PC-3 (cell line): ENCODE measurements around the gene MGAT3.

Experiments used
- CTCF ChIP-seq: fragments of 300-600 bp; sonication (generic); conservative IDR thresholded peaks from 2 replicates; pipeline ENCODE4 v1.5.1; 2017; ENCODE audit warnings: antibody characterized with exemption, low read depth, mild to moderate bottlenecking, low read length
- EZH2 ChIP-seq: fragments of 300-600 bp; sonication (generic); IDR thresholded peaks from one replicate; pipeline ENCODE4 v1.6.1; 2017; ENCODE audit warnings: antibody characterized with exemption, mild to moderate bottlenecking, low read length; ENCODE audit not compliant: unreplicated experiment
- EZH2phosphoT487 ChIP-seq: fragments of 300-600 bp; sonication (generic); IDR thresholded peaks from 2 replicates; pipeline ENCODE4 v1.6.1; 2018; ENCODE audit warnings: mild to moderate bottlenecking, antibody characterized with exemption, low read length, borderline replicate concordance

- TF ChIP-seq CTCF (no peak), EZH2phosphoT487 (no peak), EZH2 (no peak)
These were observed 21.6 kb downstream of the MGAT3 start for GRCh38 chr22:39478441-39478850.
